ENCODE results near the gene XRN2.
A peak's percentile ranks its signal among the peaks of the same experiment; 100 is the strongest.

The XRN2 gene

GRCh38 chr20:21303061-21303871 is at the start of gene XRN2:
TSS of gene XRN2 (plus strand) at chr20:21303331. CDS start at chr20:21303399, 68 bp downstream.
- DNase-seq (ENCODE audit: low spot score) = peak; percentile 93

DNA sequence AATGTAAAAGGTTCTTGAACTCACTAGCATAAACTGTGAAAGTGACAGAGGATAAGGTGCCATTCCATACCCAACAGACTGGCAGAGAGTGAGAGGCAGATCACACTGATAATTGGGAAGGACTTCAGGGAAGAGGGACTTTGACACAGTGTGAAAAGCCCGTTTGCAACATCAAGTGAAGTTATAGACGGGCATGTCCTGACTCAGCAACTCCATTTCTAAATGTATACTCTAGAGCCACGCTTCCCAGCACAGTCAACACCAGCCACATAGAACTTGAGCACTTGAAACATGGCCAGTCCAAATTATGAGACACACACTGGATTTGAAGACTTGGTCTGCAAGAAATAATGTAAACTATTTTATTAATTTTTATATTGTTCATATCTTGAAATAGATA is 45.9 kb upstream of the XRN2 start:
- no peak for DNase-seq (ENCODE audit: low spot score)

DNA sequence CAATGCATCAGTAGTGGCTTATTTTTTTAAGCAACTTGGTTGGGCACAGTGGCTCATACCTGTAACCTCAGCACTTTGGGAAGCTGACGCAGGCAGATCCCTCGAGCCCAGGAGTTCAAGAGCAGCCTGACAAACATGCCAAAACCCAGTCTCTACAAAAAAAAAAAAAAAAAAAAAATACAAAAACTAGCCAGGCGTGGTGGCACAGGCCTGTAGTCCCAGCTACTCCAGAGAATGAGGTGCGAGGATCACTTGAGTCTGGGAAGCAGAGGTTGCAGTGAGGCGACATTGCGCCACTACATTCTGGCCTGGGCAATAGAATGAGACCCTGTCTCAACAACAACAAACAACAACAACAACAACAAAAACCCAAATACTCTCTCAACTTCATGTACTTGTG is 44.7 kb upstream of the XRN2 start:
- DNase-seq (ENCODE audit: low spot score) = no peak

DNA sequence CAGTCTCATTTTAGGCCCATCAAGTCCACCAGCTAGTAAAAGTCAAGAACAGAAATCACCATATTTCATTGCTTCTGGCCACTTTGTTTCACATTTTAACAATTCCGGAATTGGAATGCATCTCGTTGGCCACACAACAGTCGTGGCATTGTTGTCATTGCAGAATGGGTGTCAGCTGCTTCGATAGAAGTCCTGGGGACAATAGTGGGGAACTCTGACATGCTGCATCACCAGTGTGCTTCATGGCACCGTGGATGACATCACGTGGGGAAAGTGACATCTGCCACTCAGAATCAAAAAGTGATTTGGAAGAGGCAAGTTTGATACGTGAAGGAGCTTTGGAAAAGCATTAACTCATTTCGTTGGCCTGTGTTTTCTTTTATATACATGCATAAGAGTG is 43.8 kb upstream of the XRN2 start:
- DNase-seq (ENCODE audit: low spot score) = no peak

DNA sequence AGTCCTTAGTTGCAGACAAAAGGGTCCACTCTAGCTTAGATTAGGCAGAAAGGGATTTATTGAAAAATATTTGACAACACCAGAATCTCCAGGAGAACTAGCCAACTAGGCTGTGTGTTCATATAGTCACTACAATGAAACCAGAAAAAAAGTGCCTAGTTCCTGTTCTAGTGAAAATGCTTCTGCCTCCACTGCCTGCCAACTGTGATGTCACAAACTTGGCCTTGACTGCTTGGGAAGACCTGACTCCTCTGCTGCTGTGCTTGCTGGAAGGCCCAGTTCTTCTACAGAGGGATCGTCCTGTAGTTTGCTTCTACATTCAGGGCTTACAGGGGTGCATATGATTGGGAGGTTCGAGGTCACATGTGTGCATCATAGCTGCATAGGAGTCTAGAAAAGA is 40.3 kb upstream of the XRN2 start:
- no peak for DNase-seq (ENCODE audit: low spot score)

DNA sequence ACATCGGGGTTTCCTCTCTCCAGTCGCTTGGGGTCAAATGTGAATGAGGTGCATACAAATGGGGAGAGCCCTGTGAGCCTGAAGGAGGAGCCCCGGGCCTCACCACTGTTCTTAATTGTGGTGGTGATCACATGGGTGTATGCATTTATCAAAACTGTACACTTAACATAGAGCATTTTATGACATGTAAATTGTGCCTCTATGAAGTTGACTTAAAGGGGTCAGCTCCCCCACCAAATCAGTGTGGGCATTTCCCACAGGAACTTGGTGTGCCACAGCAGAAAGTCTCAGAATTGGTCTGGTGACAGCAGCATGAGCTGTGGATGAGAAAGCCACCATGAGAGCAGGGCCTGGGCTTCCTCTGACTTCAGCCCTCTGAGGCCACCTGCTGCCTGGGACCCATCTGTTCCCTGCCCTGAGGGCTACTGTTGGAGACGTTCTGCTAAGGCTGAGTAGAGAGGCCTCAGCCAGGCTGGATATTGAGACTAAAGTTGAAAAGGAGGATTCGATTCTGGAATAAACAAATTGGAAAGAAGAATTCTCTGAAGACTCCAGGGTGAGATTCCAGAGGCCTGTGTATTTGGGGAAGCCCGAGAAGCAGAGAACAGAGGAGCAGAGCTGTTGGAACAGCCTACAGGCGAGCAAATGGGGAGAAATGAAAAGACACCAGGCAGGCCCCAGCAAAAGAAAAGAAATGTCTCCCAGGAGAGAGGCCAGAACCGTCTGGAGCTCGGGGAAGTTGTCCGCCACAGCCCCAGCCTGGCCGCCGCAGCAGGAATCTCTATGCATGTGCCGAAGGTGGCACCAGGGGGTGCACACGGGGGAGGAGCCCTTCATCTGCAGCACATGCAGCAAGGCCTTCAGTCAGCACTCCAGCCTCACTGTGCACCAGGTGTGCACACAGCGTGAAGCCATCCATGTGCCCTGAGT is 37.6 kb upstream of the XRN2 start:
- DNase-seq (ENCODE audit: low spot score) = no peak

DNA sequence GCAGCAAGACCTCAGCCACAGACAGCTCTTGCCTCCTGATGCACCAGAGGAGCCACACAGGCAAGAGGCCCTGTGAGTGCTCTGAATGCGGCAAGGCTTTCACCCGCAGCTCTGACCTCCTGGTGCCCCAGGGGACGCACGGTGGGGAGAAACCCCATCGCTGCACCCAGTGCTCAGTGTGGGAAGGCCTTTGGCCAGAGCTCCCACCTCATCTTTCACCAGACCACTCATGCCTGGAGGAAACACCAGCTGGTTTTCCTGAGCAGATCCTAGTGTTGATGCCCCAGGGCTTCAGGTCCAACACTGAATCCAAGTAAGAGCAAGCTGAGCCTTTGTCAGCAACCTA is 37.0 kb upstream of the XRN2 start:
- no peak for DNase-seq (ENCODE audit: low spot score)

DNA sequence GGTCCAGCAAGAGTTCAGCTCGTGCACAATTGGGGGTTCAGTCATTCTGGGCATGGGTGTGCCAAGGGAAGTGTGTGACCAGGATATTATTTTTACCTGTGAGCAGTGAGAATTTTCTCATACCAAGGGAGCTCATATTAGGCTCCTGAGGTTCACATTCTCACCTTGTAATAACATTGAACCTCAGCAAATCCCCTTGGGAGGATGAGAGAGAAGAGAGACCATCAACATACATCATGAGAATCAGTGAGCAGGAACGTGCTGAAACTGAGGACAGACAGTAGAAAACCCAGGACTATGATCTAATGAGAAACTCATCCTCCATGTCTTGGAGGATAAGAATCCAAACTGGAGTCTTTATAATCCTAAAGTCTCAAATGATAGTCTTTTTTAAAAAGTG is 33.4 kb upstream of the XRN2 start:
- DNase-seq (ENCODE audit: low spot score) = no peak

DNA sequence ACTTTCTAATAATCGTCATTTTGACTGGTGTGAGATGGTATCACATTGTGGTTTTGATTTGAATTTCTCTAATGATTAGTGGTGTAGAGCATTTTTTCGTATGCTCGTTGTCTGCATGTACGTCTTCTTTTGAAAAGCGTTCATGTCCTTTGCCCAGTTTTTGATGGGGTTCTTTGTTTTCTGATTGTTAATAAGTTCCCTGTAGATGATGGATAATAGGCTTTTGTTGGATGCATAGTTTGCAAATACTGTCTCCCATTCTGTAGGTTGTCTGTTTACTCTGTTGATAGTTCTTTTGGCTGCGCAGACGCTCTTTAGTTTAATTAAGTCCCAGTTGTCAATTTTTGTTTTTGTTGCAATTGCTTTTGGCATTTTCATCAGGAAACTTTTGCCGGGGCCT is 32.3 kb upstream of the XRN2 start:
- DNase-seq (ENCODE audit: low spot score) = no peak

DNA sequence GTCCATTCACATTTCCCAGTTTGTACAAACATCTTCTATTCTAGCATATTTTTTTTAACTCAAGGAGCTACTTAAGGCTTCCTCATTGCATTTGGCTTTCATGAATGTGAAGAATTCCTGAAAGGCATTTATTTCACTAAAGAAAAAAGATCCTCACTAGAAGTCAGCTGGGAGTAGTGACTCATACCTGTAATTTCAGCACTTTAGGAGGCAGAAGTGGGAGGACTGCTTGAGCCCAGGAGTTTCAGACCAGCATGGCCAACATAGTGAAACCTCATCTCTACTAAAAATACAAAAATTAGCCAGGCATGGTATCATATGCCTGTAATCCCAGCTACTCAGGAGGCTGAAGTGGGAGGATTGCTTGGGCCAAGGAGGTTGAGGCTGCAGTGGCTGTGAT is 30.9 kb upstream of the XRN2 start:
- DNase-seq (ENCODE audit: low spot score) = no peak

DNA sequence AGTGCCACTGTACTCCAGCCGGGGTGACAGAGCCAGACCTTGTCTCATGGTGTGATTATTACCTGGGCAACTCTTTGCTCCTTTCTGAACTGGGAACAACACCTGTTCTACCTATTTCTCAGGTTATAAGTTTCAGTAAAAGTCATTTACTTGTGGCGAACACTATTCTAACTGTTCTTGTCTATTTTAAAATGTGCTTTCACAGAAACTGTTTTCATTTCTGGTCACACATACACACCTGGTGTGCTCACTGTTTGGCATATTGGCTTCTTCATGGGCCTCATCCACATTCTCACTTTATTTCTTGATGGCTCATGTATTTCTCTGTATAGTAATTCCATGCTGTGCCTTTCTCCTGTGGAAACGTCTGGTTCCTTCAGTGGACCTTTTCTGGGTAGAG is 30.5 kb upstream of the XRN2 start:
- DNase-seq (ENCODE audit: low spot score) = no peak

DNA sequence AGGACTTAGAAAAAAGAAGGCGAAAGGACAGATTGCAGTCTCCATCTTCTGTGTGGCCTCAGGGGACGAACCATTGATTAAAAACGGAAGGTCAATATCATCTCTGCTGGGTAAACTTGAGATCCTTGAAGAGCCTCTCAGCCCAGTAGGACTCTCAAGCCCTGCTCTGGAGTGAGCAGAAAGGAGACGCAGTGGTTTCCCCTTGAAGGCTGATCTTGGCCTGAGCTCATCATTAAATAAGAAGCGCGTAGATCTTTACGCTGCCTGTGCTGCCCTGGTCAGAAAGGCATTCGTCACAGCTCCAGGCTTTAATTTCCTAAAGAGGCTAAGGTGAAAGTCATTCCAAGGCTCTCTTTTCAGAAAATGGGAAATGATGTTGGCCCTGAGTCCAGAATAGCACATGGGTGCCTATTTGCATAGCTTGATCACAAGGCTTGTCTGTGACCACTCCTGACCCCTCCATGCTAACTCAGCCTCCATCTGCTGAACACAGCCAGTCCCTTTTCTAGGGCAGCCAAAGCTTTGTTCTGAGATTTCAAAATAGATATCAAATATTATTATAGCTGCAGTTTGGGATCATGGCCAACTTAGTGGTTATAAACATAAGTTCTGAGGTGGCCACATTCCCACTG is 29.3 kb upstream of the XRN2 start:
- DNase-seq (ENCODE audit: low spot score) = no peak

- no peak for DNase-seq (ENCODE audit: low spot score)
Measured at GRCh38 chr20:21278829-21279228, 24.3 kb upstream of the XRN2 start.

DNA sequence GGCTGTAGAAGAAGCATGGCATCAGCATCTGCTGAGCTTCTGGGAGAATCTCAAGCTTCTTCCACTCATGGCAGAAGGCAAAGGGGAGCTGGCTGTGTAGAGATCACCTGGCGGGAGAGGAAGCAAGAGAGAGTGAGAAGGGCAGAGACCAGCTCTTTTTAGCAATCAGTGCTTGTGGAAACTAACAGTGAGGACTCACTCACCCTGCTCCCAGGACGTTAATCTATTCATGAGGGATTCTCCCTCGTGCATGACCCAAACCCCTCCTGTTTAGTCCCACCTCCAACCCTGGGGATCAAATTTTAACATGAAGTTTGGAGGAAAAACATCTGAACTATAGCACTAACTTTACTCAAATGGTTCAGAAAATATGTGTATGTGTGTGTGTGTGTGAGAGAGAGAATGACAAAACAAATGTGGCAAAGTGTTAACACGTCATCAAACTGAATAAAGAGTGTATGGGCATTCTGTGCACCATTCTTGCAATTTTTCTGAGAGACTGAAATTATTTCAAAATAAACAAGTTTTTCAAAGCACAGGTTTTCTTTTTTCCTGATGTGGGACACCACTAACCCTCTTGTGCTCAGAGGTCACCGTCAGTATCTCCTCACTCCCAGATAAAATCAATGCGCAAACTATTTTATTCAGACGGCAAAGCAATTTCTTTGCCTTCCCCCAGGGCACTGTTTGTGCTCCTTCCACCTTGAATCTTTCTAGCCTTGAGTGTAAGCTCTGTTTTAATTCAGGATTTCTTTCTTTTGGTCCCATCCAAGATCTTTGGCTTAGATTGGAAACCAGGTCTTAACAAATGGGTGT is 23.2 kb upstream of the XRN2 start:
- DNase-seq (ENCODE audit: low spot score) = no peak

DNA sequence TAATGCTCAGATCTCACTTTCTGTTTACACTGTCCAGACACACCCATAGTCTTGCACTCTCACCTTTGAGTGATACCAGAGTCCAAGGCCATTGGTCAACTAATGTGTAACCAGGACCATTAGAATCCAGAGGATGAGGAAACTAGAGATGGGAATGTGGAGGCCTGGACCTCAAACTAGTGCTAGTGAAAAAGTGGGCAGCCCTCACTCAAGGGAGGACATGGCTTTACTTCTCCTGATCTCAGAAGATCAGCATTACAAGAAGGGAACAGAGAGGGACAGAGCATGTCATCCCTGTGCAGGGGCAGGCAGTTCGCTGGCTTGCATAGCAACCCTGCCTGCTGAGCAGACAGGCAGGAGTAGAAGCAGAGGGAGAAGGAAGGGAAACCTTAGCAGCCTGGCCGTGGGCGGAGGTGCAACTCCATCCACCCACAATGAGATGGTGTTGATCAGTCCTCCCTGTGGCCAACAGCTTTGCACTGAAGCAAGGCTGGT is 22.6 kb upstream of the XRN2 start:
- DNase-seq (ENCODE audit: low spot score) = no peak

DNA sequence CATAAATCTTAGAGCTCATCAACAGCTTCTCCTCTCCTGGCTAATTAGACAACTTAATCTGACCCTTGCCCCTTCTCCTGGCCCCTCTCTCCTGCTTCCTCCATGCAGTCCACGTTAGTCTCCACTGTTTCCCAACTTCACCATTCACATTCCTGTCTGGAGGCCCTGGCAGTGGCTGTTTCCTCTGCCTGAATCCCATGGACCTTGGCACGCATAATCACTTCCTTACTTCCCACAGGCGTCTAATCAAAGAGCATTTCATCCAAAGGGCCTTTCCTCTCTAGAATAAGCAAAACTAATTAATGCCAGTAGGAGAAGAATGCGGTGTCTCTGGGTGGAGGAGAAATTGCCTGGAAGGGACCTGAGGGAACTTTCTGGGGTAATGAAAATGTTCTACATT is 16.4 kb upstream of the XRN2 start:
- DNase-seq (ENCODE audit: low spot score) = no peak

DNA sequence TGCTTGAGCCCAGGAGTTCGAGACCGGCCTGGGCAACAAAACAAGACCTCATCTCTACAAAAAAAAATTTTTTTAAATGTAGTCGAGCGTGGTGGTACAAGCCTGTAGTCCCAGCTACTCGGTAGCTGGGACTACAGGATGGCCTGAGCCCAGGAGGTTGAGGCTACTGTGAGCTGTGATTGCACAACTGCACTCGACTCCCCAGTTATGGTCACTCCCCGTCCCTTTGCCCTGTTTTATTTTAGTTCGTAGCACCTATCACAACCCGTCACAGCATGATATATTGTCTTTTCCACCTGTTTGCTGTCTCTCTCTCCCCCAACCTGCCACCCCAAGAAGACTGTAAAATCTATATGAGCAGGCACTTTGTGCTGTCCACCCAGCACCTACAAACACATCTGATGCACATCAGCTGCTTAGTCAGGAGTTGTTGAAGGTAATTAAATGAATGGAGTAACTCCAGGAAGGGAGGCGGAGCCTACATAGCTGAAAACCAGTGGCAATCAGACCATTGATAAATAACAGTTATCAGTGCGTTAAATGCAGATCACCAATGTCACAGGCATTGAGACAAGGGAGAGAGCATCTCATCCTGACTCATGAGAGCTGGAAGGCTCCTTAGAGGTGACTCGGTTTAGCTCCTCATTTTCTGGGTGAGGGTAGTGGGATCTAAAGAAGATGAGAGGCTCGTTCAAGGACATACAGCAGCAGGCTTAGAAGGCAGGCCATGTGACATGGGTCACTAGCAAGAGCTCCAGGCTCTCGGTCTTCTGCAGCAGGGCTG is 14.4 kb upstream of the XRN2 start:
- no peak for DNase-seq (ENCODE audit: low spot score)

DNA sequence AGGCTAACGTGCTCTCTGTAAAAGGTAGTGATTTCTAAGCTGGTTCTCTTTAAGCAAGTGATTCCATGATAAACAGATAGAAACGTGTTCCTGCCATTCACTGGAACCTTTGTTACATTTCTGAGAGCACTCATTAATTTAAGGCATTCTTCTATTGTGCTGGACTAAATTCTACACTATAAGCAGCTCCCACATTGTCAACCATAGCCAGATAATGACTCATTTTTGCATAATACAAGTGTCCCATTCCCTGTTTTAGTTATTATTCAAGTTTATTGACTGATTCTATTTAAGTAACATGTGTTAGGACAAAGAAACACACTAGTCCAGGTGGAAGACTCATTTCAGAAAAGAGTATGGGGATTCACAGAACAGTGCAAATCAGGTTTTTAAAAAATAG is 13.5 kb upstream of the XRN2 start:
- no peak for DNase-seq (ENCODE audit: low spot score)

DNA sequence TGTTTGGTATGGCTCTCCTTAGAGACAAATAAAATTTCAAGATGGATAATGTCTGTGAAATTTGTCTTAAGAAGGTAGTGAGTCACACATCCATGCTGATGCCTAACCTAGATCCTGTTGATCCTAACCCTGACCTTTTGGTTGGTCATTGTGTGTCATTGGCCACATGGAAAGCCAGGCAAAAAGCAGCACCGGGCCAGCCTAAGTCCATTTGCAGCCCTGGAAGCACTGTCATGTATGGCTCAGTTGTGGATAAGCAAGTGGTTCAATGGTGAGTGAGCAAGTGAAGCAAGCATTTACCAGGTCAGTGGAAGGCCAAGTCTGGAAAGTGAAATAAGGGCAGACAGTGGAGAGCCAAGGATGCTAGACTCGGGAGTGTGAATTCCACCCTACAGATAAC is 12.1 kb upstream of the XRN2 start:
- DNase-seq (ENCODE audit: low spot score) = no peak

- DNase-seq (ENCODE audit: low spot score) = no peak
Measured at GRCh38 chr20:21294755-21295154, 8.4 kb upstream of the XRN2 start.
